ENCODE data around the gene NRARP.

The NRARP gene

DNA sequence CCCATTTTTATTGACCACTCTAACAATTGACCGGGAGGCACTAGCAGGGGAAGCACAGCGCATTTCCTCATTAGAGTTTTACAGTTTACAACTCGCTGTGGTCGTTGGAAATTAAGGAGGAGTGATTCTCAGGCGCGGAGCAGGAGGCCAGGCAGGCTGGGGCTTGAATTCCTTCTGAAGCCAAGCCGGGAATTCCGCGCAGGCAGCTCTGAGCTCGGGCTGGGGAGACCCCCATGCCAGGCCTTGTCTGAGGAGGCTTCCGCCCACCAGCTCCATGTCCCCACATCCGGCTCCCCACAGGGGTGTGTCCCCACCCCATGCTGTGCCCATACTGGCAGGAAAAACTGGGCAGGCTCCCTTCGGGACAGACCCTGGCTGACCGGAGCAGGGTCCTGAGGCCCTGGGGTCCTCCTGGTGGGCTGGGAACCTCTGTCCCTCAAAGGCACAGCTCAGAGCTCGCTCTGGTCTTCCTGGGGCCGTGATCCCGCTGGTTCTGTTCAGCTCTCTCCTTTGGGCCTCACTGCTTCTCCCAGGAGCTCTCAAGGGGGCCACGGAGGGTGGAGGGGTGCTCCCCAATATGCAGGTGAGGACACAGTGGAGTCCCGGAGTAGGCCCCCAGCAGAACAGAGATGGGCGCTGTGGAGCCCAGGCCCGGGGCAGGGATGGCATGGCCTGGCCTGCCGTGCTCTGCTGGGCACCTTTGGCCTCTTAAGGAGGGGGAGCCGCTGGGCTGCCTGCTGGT lies 1.3 kb upstream of the NRARP start:
- Histone ChIP-seq H2AFZ (ENCODE audit: low read depth, low read length) (no peak overlapping the region), H3K4me1 (ENCODE audit: low read length) (peaks cover 19% of the 10 kb centered on the region), H3K9ac (ENCODE audit: low read length) (no peak overlapping the region), H3K79me2 (ENCODE audit: low read length) (no peaks in the 10 kb centered on the region), H3K4me3 (ENCODE audit: low read length) (no peak overlapping the region), H3K27ac (ENCODE audit: low read length) (no peak overlapping the region), H3K9me3 (ENCODE audit: insufficient read depth, low read length) (no peaks in the 10 kb centered on the region), H3K27me3 (ENCODE audit: low read depth, low read length) (no peaks in the 10 kb centered on the region), H3K4me2 (ENCODE audit: low read length) (no peak overlapping the region), H4K20me1 (ENCODE audit: insufficient read depth, low read length) (no peaks in the 10 kb centered on the region), H3K36me3 (replicated peaks; ENCODE audit: low read depth, low read length) (no peaks in the 10 kb centered on the region)
- TF ChIP-seq, protein P1, sequence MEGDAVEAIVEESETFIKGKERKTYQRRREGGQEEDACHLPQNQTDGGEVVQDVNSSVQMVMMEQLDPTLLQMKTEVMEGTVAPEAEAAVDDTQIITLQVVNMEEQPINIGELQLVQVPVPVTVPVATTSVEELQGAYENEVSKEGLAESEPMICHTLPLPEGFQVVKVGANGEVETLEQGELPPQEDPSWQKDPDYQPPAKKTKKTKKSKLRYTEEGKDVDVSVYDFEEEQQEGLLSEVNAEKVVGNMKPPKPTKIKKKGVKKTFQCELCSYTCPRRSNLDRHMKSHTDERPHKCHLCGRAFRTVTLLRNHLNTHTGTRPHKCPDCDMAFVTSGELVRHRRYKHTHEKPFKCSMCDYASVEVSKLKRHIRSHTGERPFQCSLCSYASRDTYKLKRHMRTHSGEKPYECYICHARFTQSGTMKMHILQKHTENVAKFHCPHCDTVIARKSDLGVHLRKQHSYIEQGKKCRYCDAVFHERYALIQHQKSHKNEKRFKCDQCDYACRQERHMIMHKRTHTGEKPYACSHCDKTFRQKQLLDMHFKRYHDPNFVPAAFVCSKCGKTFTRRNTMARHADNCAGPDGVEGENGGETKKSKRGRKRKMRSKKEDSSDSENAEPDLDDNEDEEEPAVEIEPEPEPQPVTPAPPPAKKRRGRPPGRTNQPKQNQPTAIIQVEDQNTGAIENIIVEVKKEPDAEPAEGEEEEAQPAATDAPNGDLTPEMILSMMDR (IDR thresholded peaks at IDR 0.05; ENCODE audit: low read depth, low read length), result no peak
- TF ChIP-seq EZH2phosphoT487 (IDR thresholded peaks at IDR 0.05; ENCODE audit: low read depth), result no peak

- H3K9ac ChIP-seq (ENCODE audit: low read length), result no peak overlapping the region
- H3K79me2 ChIP-seq (ENCODE audit: low read length), result no peaks in the 10 kb centered on the region
- TF ChIP-seq, protein P1 (IDR thresholded peaks at IDR 0.05; ENCODE audit: low read depth, low read length), result no peak
- TF ChIP-seq EZH2phosphoT487 (IDR thresholded peaks at IDR 0.05; ENCODE audit: low read depth), result no peak
- H3K27ac ChIP-seq (ENCODE audit: low read length), result no peak overlapping the region
- no peak overlapping the region for H3K4me2 ChIP-seq (ENCODE audit: low read length)
- no peak overlapping the region for H2AFZ ChIP-seq (ENCODE audit: low read depth, low read length)
- no peaks in the 10 kb centered on the region for H3K9me3 ChIP-seq (ENCODE audit: insufficient read depth, low read length)
- H3K4me1 ChIP-seq (ENCODE audit: low read length), result peaks cover 25% of the 10 kb centered on the region
- no peaks in the 10 kb centered on the region for H3K27me3 ChIP-seq (ENCODE audit: low read depth, low read length)
- H4K20me1 ChIP-seq (ENCODE audit: insufficient read depth, low read length), result no peaks in the 10 kb centered on the region
- H3K4me3 ChIP-seq (ENCODE audit: low read length), result no peak overlapping the region
- H3K36me3 ChIP-seq (replicated peaks; ENCODE audit: low read depth, low read length), result no peaks in the 10 kb centered on the region
Measured at GRCh38 chr9:137302449-137303150, 529 bp upstream of the NRARP start.

GRCh38 chr9:137301081-137301947 lies 757 bp downstream of the NRARP start:
- Histone ChIP-seq H3K36me3 (replicated peaks; ENCODE audit: low read depth, low read length) (no peaks in the 10 kb centered on the region), H4K20me1 (ENCODE audit: insufficient read depth, low read length) (no peaks in the 10 kb centered on the region), H3K27me3 (ENCODE audit: low read depth, low read length) (no peaks in the 10 kb centered on the region), H3K27ac (ENCODE audit: low read length) (no peak overlapping the region), H3K4me3 (ENCODE audit: low read length) (no peak overlapping the region), H3K79me2 (ENCODE audit: low read length) (no peaks in the 10 kb centered on the region), H3K4me2 (ENCODE audit: low read length) (no peak overlapping the region), H3K9me3 (ENCODE audit: insufficient read depth, low read length) (no peaks in the 10 kb centered on the region), H2AFZ (ENCODE audit: low read depth, low read length) (no peak overlapping the region), H3K9ac (ENCODE audit: low read length) (no peak overlapping the region), H3K4me1 (ENCODE audit: low read length) (peaks cover 33% of the 10 kb centered on the region)
- no peak for TF ChIP-seq EZH2phosphoT487 (IDR thresholded peaks at IDR 0.05; ENCODE audit: low read depth)
- TF ChIP-seq, protein P1 (IDR thresholded peaks at IDR 0.05; ENCODE audit: low read depth, low read length), result no peak
